Peyer's patch (tissue), 4 donors: ENCODE data around the gene SUN2.
A peak's percentile ranks its signal among the peaks of the same experiment; 100 is the strongest.

Source experiments
- CTCF ChIP-seq, 6 experiments: fragments of 450-650 bp in 4 of 6; fragments of 200-600 bp in 2 of 6; sonication (generic) in 1 of 6; IDR thresholded peaks; one replicate each; pipeline ENCODE4 v1.5.1; 2017 to 2019; ENCODE audit warnings: antibody characterized with exemption in 6 of 6, mild to moderate bottlenecking in 3 of 6, moderate library complexity in 1 of 6
- POLR2A ChIP-seq, 2 donors: fragments of 450-650 bp; IDR thresholded peaks; one replicate each; pipeline ENCODE4 v1.5.1; 2017; ENCODE audit warnings: antibody characterized with exemption in 2 of 2, mild to moderate bottlenecking in 2 of 2, moderate library complexity in 2 of 2

- TF ChIP-seq POLR2A (IDR thresholded peaks at IDR 0.05) (peak; percentile 98 to 99), CTCF (IDR thresholded peaks at IDR 0.05) (peak in 3 of 6 experiments; percentile 0 to 43 (median 27))
Observed at GRCh38 chr22:38700789-38701628, 54.8 kb downstream of the SUN2 start, which contains the start of gene JOSD1.
